Testis (tissue), 3 donors: ENCODE measurements around the gene ZBTB7B. TPM values are rescaled to one million over a fixed set of nuclear protein-coding genes. Genes with fewer than 3 reads are reported as not detected.

Source experiments
- DNase-seq: peaks from one replicate; pipeline ENCODE4 v3.0.0-alpha.2; 2019
- H3K27ac ChIP-seq, 2 donors: fragments of 200-600 bp; sonication (generic); one replicate each; pipeline ENCODE4 v1.5.1; 2019
- H3K27me3 ChIP-seq: fragments of 200-600 bp; sonication (generic); one replicate; pipeline ENCODE4 v1.5.1; 2019
- H3K36me3 ChIP-seq: fragments of 200-600 bp; sonication (generic); one replicate; pipeline ENCODE4 v1.5.1; 2017; ENCODE audit warnings: low read depth; ENCODE audit errors: missing control alignments
- H3K4me1 ChIP-seq: fragments of 200-600 bp; sonication (generic); one replicate; pipeline ENCODE4 v1.5.1; 2019
- H3K4me3 ChIP-seq, 2 donors: fragments of 200-600 bp; sonication (generic); one replicate each; pipeline ENCODE4 v1.5.1; 2017 to 2019
- H3K9me3 ChIP-seq: fragments of 200-600 bp; sonication (generic); one replicate; pipeline ENCODE4 v1.5.1; 2017
- CTCF ChIP-seq, 3 experiments: fragments of 450-650 bp in 2 of 3; fragments of 200-600 bp in 1 of 3; sonication (generic) in 1 of 3; IDR thresholded peaks; one replicate each; pipeline ENCODE4 v1.5.1; 2016 to 2019; ENCODE audit warnings: antibody characterized with exemption in 3 of 3, mild to moderate bottlenecking in 2 of 3, moderate library complexity in 1 of 3
- POLR2A ChIP-seq: fragments of 450-650 bp; IDR thresholded peaks from one replicate; pipeline ENCODE4 v1.6.1; 2017; ENCODE audit warnings: antibody characterized with exemption, mild to moderate bottlenecking, moderate library complexity
- WGBS, 2 donors: methylation state at CpG; one replicate each; pipeline ENCODE4 v1.1.5; 2018; 5-methylcytosine and 5-hydroxymethylcytosine counted together
- intact Hi-C: fragments of 100-400 bp; cut with DNase I; formaldehyde crosslinking; loops from one replicate; pipeline ENCODE4 v1.15.1; 2023; ENCODE audit warnings: low total_unique reads
- polyA plus RNA-seq: library from polyadenylated mRNA; stranded (reverse); fragments of 350-450 nt; fragmentation: Illumina TruSeq; extraction: RNeasy Lipid Tissue Mini Kit (QIAGEN cat#74804); gene quantifications from one replicate; pipeline ENCODE4 v1.2.3, GENCODE V29; 2014; ENCODE audit warnings: low read depth, low replicate concordance; ENCODE audit not compliant: insufficient read depth
- total RNA-seq, 2 donors: library from RNA; depleted of rRNA; stranded (reverse); fragments of >200 nt; gene quantifications; one replicate each; pipeline ENCODE4 v1.2.3, GENCODE V29; 2016

Gene ZBTB7B
- total and polyA plus RNA-seq, 3 donors from 2014 or later, result 18.6 to 22.4 (median 21.1) TPM

DNA sequence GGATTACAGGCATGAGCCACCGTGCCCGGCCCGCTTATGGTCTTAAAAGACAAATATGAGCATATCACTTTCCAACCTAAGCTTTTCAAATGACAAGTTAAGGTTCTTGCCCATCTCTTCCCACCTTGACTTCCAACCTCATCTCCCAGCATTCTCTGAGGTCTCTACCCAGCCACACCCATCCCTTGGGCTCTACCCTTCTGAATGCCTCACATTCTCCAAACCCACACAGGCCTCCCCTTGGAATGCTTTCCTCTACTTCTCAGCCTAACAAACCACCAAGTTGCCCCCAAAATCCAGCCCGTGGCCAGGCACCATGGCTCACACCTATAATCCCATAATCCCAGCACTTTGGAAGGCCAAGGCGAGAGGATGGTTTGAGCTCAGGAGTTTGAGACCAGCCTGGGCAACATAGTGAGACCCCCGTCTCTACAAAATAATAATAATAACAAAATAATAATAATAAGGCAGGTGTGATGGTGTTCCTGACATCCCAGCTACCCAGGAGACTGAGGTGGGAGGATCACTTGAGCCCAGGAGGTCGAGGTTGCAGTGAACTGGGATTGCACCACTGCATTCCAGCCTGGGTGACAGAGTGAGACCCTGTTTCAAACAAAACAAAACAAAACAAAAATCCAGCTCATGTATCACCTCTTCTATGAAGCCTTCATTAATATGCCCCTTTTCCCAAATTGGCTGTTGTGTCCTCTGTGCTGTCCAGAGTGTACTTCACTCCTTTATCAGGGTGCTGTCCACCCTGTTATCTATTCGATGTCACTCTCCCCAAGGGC, 19.7 kb downstream of the ZBTB7B start:
- no peak overlapping the region for H3K27ac ChIP-seq
- intact Hi-C loops, result no loop called here
- 75 to 79% methylated on average over 8 of the region's 8 CpGs for WGBS, 2 donors
- no peak for DNase-seq
- H3K36me3 ChIP-seq, result no peaks in the 10 kb centered on the region
- no peaks in the 10 kb centered on the region for H3K9me3 ChIP-seq
- H3K27me3 ChIP-seq, result no peaks in the 10 kb centered on the region
- peaks cover 6% of the 10 kb centered on the region for H3K4me1 ChIP-seq
- TF ChIP-seq CTCF (IDR thresholded peaks at IDR 0.05) (no peak), POLR2A (no peak)
- H3K4me3 ChIP-seq, result no peak overlapping the region

DNA sequence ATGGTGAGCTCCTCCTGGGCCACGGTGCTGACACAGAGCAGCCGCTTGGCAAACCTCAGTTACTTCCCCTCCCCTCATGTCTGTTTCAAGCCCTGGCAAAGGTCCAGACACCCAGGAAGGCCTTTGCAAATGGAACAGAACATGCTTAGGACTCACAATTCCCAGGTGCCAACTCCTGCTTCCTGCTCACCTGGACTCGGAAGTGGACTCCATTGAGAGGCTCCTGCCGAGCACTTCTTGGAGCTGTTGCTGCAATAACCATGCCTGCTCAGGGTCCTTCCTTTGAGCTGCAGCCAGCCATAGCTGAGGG, 20.3 kb downstream of the ZBTB7B start:
- Histone ChIP-seq H3K36me3 (no peaks in the 10 kb centered on the region), H3K27me3 (no peaks in the 10 kb centered on the region), H3K4me1 (peaks cover 3% of the 10 kb centered on the region), H3K27ac (no peak overlapping the region), H3K4me3 (no peak overlapping the region), H3K9me3 (no peaks in the 10 kb centered on the region)
- WGBS, 2 donors, result 57 to 64% methylated on average over 4 of the region's 4 CpGs
- no peak for DNase-seq
- intact Hi-C loops, result no loop called here
- TF ChIP-seq CTCF (IDR thresholded peaks at IDR 0.05) (no peak), POLR2A (no peak)

DNA sequence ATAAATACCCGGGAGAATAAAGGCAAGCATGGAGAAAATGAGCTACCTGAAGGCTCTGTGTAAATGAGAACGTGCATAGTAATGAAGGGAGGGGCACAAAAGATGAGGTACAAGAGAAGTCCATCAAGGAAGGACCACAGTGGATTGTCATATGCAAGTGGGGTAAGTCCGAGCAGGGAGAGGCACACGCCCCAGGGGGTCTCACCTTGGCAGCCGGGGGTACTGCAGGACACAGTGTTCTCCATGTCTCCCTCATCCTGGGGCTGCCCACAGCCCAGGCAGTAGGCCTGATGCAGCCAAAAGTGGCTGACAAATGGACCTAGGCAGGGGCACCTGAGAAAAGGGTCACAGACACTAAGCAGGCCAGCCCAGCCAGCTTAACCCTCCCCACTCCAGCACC, 21.0 kb downstream of the ZBTB7B start:
- Histone ChIP-seq H3K4me1 (peaks cover 1% of the 10 kb centered on the region), H3K36me3 (no peaks in the 10 kb centered on the region), H3K27ac (no peak overlapping the region), H3K4me3 (no peak overlapping the region), H3K27me3 (no peaks in the 10 kb centered on the region), H3K9me3 (no peaks in the 10 kb centered on the region)
- intact Hi-C loops, result no loop called here
- DNase-seq, result no peak
- whole genome bisulfite sequencing, 2 donors, result 88 to 89% methylated on average over 5 of the region's 5 CpGs
- no peak for TF ChIP-seq POLR2A
- no peak for TF ChIP-seq CTCF (IDR thresholded peaks at IDR 0.05)

- Histone ChIP-seq H3K27me3 (no peaks in the 10 kb centered on the region), H3K27ac (no peak overlapping the region), H3K9me3 (no peaks in the 10 kb centered on the region)
These were observed 21.7 kb downstream of the ZBTB7B start for GRCh38 chr1:155024315-155024714.

More at GRCh38 chr1:155024315-155024714, 21.7 kb downstream of the ZBTB7B start:
- TF ChIP-seq POLR2A (no peak), CTCF (IDR thresholded peaks at IDR 0.05) (no peak)
- Histone ChIP-seq H3K36me3 (no peaks in the 10 kb centered on the region), H3K4me3 (no peak overlapping the region), H3K4me1 (no peaks in the 10 kb centered on the region)
- 88 to 91% methylated on average over 9 of the region's 9 CpGs for WGBS, 2 donors
- intact Hi-C loops, result no loop called here
- DNase-seq, result no peak
